GM23248 (cell line): Measurements from ENCODE around the gene DHFR2. TPM values are rescaled to one million over a fixed set of nuclear protein-coding genes. Genes with fewer than 3 reads are reported as not detected.
"Not testable (repeated sequence)": the region's sequence is repeated elsewhere in the genome, so short reads cannot be mapped to it uniquely, and the experiment has no call there.

Experiments used
- DNase-seq: peaks from one replicate; pipeline ENCODE4 v3.0.0-alpha.2; 2015
- H2AFZ ChIP-seq: fragments of 200-600 bp; sonication (generic); 2 replicates; pipeline ENCODE4 v1.6.1; 2016; ENCODE audit warnings: antibody characterized with exemption
- H3F3A ChIP-seq: fragments of 200-600 bp; sonication (generic); 2 replicates; pipeline ENCODE4 v1.6.1; 2016; ENCODE audit warnings: mild to moderate bottlenecking, antibody characterized with exemption, mixed run types; ENCODE audit not compliant: insufficient read depth
- H3K27ac ChIP-seq: fragments of 200-600 bp; sonication (generic); 2 replicates; pipeline ENCODE4 v1.5.1; 2016; ENCODE audit warnings: mild to moderate bottlenecking
- H3K27me3 ChIP-seq: fragments of 200-600 bp; sonication (generic); replicated peaks from 2 replicates; pipeline ENCODE4 v1.6.1; 2016; ENCODE audit warnings: mild to moderate bottlenecking; ENCODE audit not compliant: insufficient read depth
- H3K36me3 ChIP-seq: fragments of 200-600 bp; sonication (generic); 2 replicates; pipeline ENCODE4 v1.6.1; 2016; ENCODE audit warnings: low read depth, mild to moderate bottlenecking
- H3K4me1 ChIP-seq: fragments of 200-600 bp; sonication (generic); 2 replicates; pipeline ENCODE4 v1.6.1; 2016; ENCODE audit warnings: mild to moderate bottlenecking; ENCODE audit not compliant: insufficient read depth
- H3K4me2 ChIP-seq: fragments of 200-600 bp; sonication (generic); one replicate; pipeline ENCODE4 v1.6.1; 2016; ENCODE audit warnings: mild to moderate bottlenecking; ENCODE audit not compliant: unreplicated experiment
- H3K4me3 ChIP-seq: fragments of 200-600 bp; sonication (generic); 2 replicates; pipeline ENCODE4 v1.5.1; 2016; ENCODE audit warnings: mild to moderate bottlenecking
- H3K79me2 ChIP-seq: fragments of 200-600 bp; sonication (generic); 2 replicates; pipeline ENCODE4 v1.6.1; 2016; ENCODE audit warnings: mild to moderate bottlenecking; ENCODE audit not compliant: insufficient read depth
- H3K9ac ChIP-seq: fragments of 200-600 bp; sonication (generic); 2 replicates; pipeline ENCODE4 v1.6.1; 2016; ENCODE audit warnings: mild to moderate bottlenecking
- H3K9me2 ChIP-seq: fragments of 200-600 bp; sonication (generic); 2 replicates; pipeline ENCODE4 v1.6.1; 2016; ENCODE audit warnings: mixed run types, mild to moderate bottlenecking, moderate library complexity; ENCODE audit not compliant: insufficient read depth
- H3K9me3 ChIP-seq: fragments of 200-600 bp; sonication (generic); one replicate; pipeline ENCODE4 v1.6.1; 2017; ENCODE audit warnings: low read depth
- H4K20me1 ChIP-seq: fragments of 200-600 bp; sonication (generic); 2 replicates; pipeline ENCODE4 v1.6.0; 2016; ENCODE audit not compliant: insufficient read depth
- EZH2 ChIP-seq: fragments of 200-600 bp; sonication (generic); IDR thresholded peaks from 2 replicates; pipeline ENCODE4 v1.6.1; 2018; ENCODE audit warnings: antibody characterized with exemption, mild to moderate bottlenecking; ENCODE audit not compliant: insufficient read depth, poor library complexity, severe bottlenecking
- EZH2phosphoT487 ChIP-seq: fragments of 200-600 bp; sonication (generic); IDR thresholded peaks from 2 replicates; pipeline ENCODE4 v1.6.1; 2018; ENCODE audit warnings: antibody characterized with exemption, moderate library complexity, mild to moderate bottlenecking, low read depth; ENCODE audit not compliant: insufficient read depth
- whole genome bisulfite sequencing, 2 experiments: methylation state at CpG; one replicate each; pipeline ENCODE4 v1.1.6; 2015 to 2017; ENCODE audit warnings: low lambda C conversion rate in 2 of 2, low coverage in 1 of 2; ENCODE audit errors: missing lambda C conversion rate in 2 of 2; 5-methylcytosine and 5-hydroxymethylcytosine counted together
- in situ Hi-C: fragments of 300-500 bp; cut with MboI; formaldehyde crosslinking; loops from 2 replicates; pipeline ENCODE4 v1.15.0; 2020
- polyA plus RNA-seq: library from polyadenylated mRNA; unstranded; fragments of >200 nt; fragmentation: Nextera tagmentation; extraction: Ambion mirVana; gene quantifications from 2 replicates; pipeline ENCODE4 v1.2.1, GENCODE V29; 2016
- total RNA-seq: library from RNA; depleted of rRNA; stranded (reverse); fragments of >200 nt; shearing (Covaris generic); gene quantifications from 2 replicates; pipeline ENCODE4 v1.2.3, GENCODE V29; 2014

The DHFR2 gene
- total and polyA plus RNA-seq, 2 experiments from 2014 or later: 3.9 to 4.1 TPM

DNA sequence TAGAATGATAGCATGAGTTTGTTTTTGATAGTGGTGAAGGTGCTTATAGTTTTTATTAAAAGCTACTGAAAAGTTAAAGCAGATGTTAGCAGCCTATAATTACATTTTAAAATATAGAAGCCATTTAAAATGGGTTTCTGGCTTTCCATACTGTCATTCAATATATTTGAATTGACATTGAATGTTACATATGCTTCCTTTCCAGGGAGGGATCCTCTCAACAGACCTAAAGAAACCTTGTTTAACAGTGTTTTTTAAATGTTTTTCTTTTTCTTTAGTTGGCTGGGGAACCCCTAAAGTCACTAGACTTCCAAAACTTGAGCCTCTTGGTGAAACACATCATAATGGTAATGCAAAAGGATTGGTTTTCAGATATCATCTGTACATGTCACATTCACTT lies 12.2 kb downstream of the DHFR2 start:
- no peak overlapping the region for H3K27ac ChIP-seq
- no peaks in the 10 kb centered on the region for H3F3A ChIP-seq
- H3K9ac ChIP-seq: no peak overlapping the region
- no peaks in the 10 kb centered on the region for H4K20me1 ChIP-seq
- no peaks in the 10 kb centered on the region for H3K27me3 ChIP-seq
- no peaks in the 10 kb centered on the region for H3K9me2 ChIP-seq
- H3K4me2 ChIP-seq: no peak overlapping the region
- H3K9me3 ChIP-seq: no peaks in the 10 kb centered on the region
- in situ Hi-C loops: no loop called here
- H3K4me1 ChIP-seq: no peaks in the 10 kb centered on the region
- no peak overlapping the region for H3K4me3 ChIP-seq
- TF ChIP-seq EZH2 (no peak), EZH2phosphoT487 (no peak)
- no peak overlapping the region for H2AFZ ChIP-seq
- DNase-seq: no peak
- H3K36me3 ChIP-seq: 0 out of 2 replicates have a peak, but pooled peaks cover 6% of the 10 kb centered on the region
- no peaks in the 10 kb centered on the region for H3K79me2 ChIP-seq

DNA sequence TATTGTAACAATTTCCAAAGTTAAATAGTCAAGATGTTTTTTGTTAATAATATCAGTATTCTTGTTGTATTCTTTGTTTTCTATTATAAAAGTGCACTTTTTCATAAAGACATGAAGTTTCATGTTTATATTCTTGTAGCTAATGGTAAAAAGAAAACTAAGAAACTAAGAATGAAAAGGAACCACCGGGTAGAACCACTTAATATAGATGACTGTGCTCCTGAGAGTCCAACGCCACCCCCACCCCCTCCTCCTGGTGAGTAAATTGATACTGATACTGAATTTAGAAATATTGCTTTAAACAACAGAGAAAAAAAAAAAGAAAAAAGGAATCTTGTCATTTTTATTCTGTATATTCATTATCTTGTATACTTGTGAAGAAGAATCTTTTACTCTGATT lies 13.4 kb downstream of the DHFR2 start:
- Histone ChIP-seq H4K20me1 (no peaks in the 10 kb centered on the region), H3K9me2 (no peaks in the 10 kb centered on the region), H3K79me2 (no peaks in the 10 kb centered on the region), H3K4me3 (no peak overlapping the region), H3K4me2 (no peak overlapping the region), H3K27ac (no peak overlapping the region), H3K36me3 (0 out of 2 replicates have a peak, but pooled peaks cover 6% of the 10 kb centered on the region), H3K9me3 (no peaks in the 10 kb centered on the region), H3K9ac (no peak overlapping the region), H3F3A (no peaks in the 10 kb centered on the region), H2AFZ (no peak overlapping the region), H3K4me1 (no peaks in the 10 kb centered on the region), H3K27me3 (no peaks in the 10 kb centered on the region)
- in situ Hi-C loops: no loop called here
- no peak for DNase-seq
- TF ChIP-seq EZH2phosphoT487 (no peak), EZH2 (no peak)
- 97% methylated on average over 2 of the region's 2 CpGs for WGBS, 2 experiments

DNA sequence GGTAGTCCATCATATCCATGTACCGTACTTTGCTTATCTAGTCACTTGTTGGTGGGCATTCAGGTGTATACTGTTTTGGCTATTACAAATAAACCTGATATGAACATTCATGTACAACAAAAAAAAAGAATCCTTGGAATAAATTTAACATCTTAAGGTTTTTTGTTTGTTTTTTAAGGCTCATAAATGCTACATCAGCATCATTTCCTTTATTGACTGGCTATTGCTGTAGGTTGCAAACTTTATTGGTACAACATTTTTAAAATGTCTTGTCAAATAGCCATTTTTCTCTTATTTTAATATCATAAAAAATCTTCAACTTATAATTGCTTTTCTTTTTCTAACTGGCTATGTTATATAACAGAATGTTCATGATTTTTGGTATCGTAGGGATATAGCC lies 16.2 kb downstream of the DHFR2 start:
- H3F3A ChIP-seq: peaks cover 5% of the 10 kb centered on the region; the same call in 1 of the 2 replicates
- no peak overlapping the region for H3K4me2 ChIP-seq
- no peak overlapping the region for H3K9ac ChIP-seq
- no peaks in the 10 kb centered on the region for H3K27me3 ChIP-seq
- 0 out of 2 replicates have a peak, but pooled peaks cover 6% of the 10 kb centered on the region for H3K36me3 ChIP-seq
- in situ Hi-C loops: no loop called here
- TF ChIP-seq EZH2 (no peak), EZH2phosphoT487 (no peak)
- no peak for DNase-seq
- H3K79me2 ChIP-seq: no peaks in the 10 kb centered on the region
- H3K9me2 ChIP-seq: no peaks in the 10 kb centered on the region
- H3K4me1 ChIP-seq: no peaks in the 10 kb centered on the region
- no peak overlapping the region for H3K27ac ChIP-seq
- no peaks in the 10 kb centered on the region for H4K20me1 ChIP-seq
- no peaks in the 10 kb centered on the region for H3K9me3 ChIP-seq
- no peak overlapping the region for H2AFZ ChIP-seq
- WGBS, 2 experiments: 93 to 99% methylated on average over 2 of the region's 2 CpGs
- no peak overlapping the region for H3K4me3 ChIP-seq

DNA sequence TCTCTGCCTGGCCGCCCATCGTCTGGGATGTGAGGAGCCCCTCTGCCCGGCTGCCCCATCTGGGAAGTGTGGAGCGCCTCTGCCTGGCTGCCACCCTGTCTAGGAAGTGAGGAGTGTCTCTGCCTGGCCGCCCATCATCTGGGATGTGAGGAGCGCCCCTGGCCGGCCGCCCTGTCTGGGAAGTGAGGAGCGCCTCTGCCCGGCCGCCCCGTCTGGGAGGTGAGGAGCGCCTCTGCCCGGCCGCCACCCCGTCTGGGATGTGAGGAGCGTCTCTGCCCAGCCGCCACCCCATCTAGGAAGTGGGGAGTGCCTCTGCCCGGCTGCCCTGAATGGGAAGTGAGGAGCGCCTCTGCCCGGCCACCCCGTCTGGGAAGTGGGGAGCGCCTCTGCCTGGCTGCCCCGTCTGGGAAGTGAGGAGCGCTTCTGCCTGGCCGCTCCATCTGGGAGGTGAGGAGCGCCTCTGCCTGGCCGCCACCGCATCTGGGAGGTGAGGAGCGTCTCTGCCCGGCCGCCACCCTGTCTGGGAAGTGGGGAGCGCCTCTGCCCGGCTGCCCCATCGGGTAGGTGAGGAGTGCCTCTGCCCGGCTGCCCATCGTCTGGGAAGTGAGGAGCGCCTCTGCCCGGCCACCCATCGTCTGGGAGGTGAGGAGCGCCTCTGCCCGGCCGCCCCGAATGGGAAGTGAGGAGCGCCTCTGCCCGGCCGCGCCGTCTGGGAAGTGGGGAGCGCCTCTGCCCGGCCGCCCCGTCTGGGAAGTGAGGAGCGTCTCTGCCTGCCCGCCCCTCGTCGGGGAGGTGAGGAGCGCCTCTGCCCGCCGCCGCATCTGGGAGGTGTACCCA lies 18.4 kb downstream of the DHFR2 start:
- DNase-seq, H3K27ac ChIP-seq, H3K4me2 ChIP-seq, H2AFZ ChIP-seq, H3K9me3 ChIP-seq, H3F3A ChIP-seq, in situ Hi-C loops, H3K27me3 ChIP-seq, H3K9ac ChIP-seq, H3K9me2 ChIP-seq, H3K4me1 ChIP-seq, H4K20me1 ChIP-seq, H3K36me3 ChIP-seq, H3K79me2 ChIP-seq, H3K4me3 ChIP-seq: not testable (repeated sequence)
- 97 to 100% methylated on average over 15 to 57 of the region's 61 CpGs for WGBS, 2 experiments
